ENCODE measurements around the gene IFT122. TPM values are rescaled to one million over a fixed set of nuclear protein-coding genes. Genes with fewer than 3 reads are reported as not detected.

Gene IFT122
- total and polyA plus RNA-seq, 2 donors (not counting 3 experiments of a cell fraction or from before 2014, with no cell fraction given), result 38.4 to 41.7 TPM

- H3K9ac ChIP-seq (replicated peaks; ENCODE audit: extremely low read depth, insufficient read depth, low read length), result no peak overlapping the region
- H3K27ac ChIP-seq (ENCODE audit: insufficient read depth, low read depth, low read length), result no peak overlapping the region
- H4K20me1 ChIP-seq (replicated peaks; ENCODE audit: control insufficient read depth, extremely low read depth, insufficient read depth, low read length), result no peaks in the 10 kb centered on the region
- ChIA-PET POLR2A (no interaction called here), CTCF (interaction anchor here (1.1 to 1.4 kb wide), 3 partner anchors 19 to 47 kb away, joined by 3 to 5 read pairs (median 3); no protein-coding TSS in a partner anchor)
- no peaks in the 10 kb centered on the region for H3K9me3 ChIP-seq (replicated peaks; ENCODE audit: control insufficient read depth, insufficient read depth, low read length)
- H2AFZ ChIP-seq (ENCODE audit: low read depth, low read length), result no peak overlapping the region
- FAIRE-seq (no peak), DNase-seq (ENCODE audit: low read depth, low spot score) (no peak)
- no peaks in the 10 kb centered on the region for H3K9me1 ChIP-seq (replicated peaks; ENCODE audit: control insufficient read depth, extremely low read depth, insufficient read depth, low read length)
- no peaks in the 10 kb centered on the region for H3K4me1 ChIP-seq (ENCODE audit: control insufficient read depth, extremely low read depth, insufficient read depth, low read length)
- no peak overlapping the region for H3K4me3 ChIP-seq (replicated peaks in 1 of 3; ENCODE audit: insufficient read depth in 1 of 3, low read depth in 1 of 3, low read length in 3 of 3)
- TF ChIP-seq FOS (IDR thresholded peaks at IDR 0.05; ENCODE audit: borderline replicate concordance, insufficient read depth, low read length) (no peak), JUN (IDR thresholded peaks at IDR 0.05; ENCODE audit: borderline replicate concordance, insufficient read depth, insufficient read length, low read depth) (no peak), EZH2 (IDR thresholded peaks at IDR 0.05; ENCODE audit: borderline replicate concordance, low read depth, low read length, severe bottlenecking) (no peak), GATA2 (IDR thresholded peaks at IDR 0.05; ENCODE audit: insufficient read depth, insufficient read length, low read depth, low read length) (no peak), POLR2A (IDR thresholded peaks at IDR 0.05; ENCODE audit: low read depth, low read length) (no peak), MYC (IDR thresholded peaks at IDR 0.05; ENCODE audit: low read depth, low read length) (no peak), CTCF (IDR thresholded peaks at IDR 0.05; ENCODE audit: extremely low read depth in 1 of 2, insufficient read depth in 1 of 2, low read depth in 1 of 2, low read length in 2 of 2) (no peak), MAX (IDR thresholded peaks at IDR 0.05; ENCODE audit: insufficient read depth, insufficient read length) (no peak), POLR2AphosphoS5 (IDR thresholded peaks at IDR 0.05; ENCODE audit: insufficient read depth, low read depth, low read length) (no peak)
- intact Hi-C loops (cut with micrococcal nuclease) (no loop called here), dilution Hi-C loops (cut with MboI; ENCODE audit: extremely low pct_ligation_motif_present, low sequenced_read_pairs) (no loop called here)
- H3K36me3 ChIP-seq (ENCODE audit: control insufficient read depth in 2 of 2, extremely low read depth in 1 of 2, insufficient read depth in 2 of 2, low read length in 2 of 2), result no peaks in the 10 kb centered on the region
- no peak overlapping the region for H3K4me2 ChIP-seq (ENCODE audit: insufficient read depth, low read length)
- H3K79me2 ChIP-seq (ENCODE audit: control insufficient read depth, insufficient read depth, low read length), result no peaks in the 10 kb centered on the region
- no peaks in the 10 kb centered on the region for H3K27me3 ChIP-seq (ENCODE audit: control insufficient read depth in 2 of 2, insufficient read depth in 2 of 2, low read length in 2 of 2)
- BruUV-seq (replicated peaks), result no TSS peak
Measured at GRCh38 chr3:129536804-129537203, 96.8 kb downstream of the IFT122 start.

Data from endothelial cell of umbilical vein (primary cell).